RKO (cell line): ENCODE results near the gene SEC16A.

Experiments used
- DNase-seq: peaks from one replicate; pipeline ENCODE4 v3.0.0-alpha.2; 2016; ENCODE audit warnings: low spot score

The SEC16A gene

DNA sequence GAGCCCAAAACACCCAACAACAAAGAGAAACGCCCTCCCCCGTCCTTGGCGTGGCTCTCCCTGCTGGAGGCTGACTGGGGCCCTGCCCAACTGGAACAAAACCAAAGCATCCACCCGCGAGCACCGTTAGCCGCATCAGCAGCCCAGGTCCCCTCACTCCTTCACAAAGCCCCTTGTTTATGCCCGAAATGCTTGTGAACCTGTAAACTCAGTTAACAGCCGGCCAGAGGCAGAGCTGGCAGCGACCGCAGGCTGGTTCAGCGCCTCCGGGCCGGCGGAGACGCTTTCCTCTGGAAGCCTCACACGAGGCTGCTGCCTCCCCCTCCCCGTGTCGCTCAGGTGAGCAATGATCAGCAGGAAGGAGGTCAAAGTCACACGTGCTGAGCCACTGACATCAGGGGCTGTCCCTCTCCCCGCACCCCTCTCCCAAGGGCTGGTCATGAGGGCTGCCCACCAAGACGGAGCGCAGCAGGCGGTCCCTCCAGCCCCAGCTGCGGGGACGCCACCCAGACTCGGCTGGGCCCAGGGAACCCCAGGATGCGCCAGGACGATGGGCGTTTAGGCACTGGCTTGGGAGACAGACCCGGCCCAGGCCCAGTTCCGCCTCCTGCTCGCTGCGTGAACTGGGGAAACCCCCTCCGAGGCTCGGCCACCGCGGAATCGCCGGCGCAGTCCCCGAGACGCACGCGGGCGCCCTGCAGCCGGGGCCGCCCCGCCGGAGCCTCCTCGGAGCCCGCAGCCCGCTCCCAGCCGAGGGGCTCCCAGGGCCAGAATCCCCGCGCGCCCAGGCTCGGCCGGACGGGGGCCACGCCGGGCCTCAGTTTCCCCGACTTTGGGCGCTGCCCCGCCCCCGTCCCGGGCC lies 83.4 kb downstream of the SEC16A start:
- peak; percentile 66 for DNase-seq

DNA sequence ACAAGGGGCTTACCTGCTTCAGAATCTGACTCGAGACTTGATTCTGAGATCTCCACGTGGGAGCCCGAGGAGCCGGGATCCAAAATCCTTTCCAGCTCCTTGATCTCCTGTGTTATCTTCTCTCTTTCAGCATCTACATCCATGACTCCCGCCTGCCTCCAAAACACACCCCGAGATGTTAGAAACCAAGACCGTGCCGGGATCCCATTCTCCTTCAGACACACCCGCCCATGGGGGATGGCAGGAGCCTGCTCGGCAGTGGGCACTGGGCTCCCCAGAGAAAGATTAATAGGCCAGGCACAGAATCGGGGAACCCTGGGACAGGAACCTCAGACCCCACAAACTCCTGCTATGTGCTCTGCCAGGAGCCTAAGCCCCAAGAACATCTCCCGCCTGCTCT lies 84.6 kb downstream of the SEC16A start:
- no peak for DNase-seq

GRCh38 chr9:136397643-136398042 lies 85.2 kb downstream of the SEC16A start:
- DNase-seq, result no peak

DNA sequence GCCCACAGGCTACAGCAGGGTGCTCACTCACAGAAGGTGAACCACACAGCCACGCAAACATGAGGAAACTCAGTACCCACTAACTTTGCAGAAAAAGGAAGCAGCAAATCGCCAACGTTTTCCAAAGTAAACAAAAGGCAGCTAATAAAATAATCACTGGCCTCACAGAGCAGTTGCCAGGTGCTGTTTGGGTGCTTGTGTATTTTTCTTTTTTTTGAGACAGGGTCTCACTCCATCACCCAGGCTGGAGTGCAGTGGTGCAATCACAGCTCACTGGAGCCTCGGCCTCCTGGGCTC lies 86.7 kb downstream of the SEC16A start:
- DNase-seq, result no peak

DNA sequence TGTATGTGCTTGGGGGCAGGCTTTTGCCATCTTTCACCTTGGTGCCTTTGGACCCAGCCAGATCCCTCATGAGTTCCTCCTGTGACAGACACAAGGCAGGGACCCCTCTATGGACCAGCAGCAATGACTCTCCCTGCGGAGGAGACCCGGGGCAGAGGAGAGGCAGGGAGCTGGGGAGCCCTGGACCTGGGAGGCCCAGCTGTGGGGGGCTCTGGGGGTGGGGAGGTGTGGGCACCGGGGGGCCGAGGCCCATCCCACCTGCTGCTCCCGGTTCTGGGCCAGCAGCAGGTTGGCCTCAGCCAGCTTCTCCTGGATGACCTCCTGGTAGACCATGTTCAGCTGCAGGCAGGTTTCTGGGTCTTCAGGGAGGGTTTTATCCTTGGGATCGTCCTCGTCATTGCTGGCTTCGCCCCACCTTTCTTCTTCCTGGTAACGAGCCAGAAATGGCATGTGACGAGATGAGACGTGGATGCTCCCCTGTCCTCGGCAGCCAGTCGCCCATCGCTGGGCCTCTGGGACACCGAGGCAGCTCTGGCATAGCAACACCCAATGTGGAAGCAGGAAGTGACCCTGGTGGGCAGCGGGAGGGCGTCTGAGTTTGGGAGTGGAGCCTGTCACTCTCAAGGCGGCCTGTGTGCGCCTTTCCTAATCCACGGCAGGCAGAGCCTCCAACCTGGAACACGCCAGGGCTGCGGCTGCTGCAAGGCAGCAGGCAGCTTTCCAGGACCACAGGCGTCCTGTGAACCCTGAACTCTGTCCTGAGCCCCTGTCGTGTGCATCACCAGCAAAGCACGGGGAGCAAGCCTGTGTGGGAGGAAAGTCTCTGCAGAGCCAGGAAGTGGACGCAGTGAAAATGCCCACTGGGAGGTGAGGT lies 87.3 kb downstream of the SEC16A start:
- DNase-seq, result no peak

DNA sequence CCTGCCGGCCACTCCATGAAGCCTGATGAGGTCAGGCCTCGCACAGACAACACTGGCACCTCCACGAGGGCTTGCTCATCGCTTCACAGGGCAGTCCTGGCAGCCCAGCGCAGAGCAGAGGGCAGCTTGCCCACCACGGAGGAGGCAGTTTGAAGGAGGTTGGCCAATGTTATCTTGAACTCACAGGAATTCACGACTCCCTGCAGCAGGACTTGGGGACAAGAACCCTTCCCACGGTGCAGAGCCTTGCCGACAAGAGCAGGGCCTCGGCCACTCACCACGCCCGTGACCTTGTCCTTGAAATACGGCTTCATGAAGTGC lies 87.9 kb downstream of the SEC16A start:
- no peak for DNase-seq

- DNase-seq, result no peak
These were observed 88.4 kb downstream of the SEC16A start for GRCh38 chr9:136394312-136395019.

GRCh38 chr9:136393531-136393930 lies 89.3 kb downstream of the SEC16A start:
- DNase-seq, result no peak

DNA sequence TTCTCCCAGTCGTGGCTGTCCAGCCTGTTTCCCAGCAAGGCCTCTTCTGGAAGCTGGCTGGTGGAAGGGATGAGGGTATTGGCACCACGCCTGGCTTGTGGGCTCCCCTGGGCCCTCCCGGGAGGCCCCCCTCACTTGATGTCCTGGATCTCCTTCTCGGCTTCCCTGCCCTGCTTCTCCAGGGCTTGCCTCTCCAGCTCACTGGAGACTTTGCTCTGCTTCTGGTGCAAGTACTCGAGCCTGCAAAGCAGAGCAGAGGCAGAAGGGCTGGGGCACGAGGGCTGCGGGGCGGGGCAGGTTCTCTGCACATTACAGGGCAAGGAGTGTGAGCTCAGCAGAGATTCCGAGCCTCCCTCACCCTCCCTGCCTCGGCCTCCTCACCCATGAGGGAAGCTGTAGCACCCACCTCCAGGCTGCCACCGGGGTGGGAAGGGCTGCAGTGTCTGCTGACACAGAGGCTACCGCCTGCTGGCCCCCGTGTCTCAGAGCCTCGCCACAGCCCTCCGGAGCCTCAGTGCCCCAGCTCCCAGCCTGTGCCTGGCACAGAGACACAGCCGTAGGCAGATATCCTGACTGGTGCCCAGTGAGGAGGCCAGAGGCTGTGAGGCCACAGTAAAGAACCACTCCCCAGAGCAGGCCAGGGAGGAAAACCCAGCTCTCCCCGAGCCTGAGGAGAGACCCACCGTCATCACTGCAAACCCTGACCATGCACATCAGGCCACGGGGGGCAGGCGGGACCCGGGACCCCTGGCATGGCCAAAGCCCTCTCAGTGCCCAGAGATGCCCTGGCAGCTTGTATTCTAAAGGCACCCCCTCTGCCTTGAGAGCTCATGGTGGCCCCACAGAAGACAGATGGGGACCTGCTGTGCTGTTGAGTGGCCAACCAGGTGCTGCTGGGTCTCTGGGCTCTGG lies 90.0 kb downstream of the SEC16A start:
- DNase-seq, result no peak

- DNase-seq, result no peak
These were observed 90.9 kb downstream of the SEC16A start for GRCh38 chr9:136391737-136392537.
